ENCODE results near the gene UROC1. TPM values are rescaled to one million over a fixed set of nuclear protein-coding genes. Genes with fewer than 3 reads are reported as not detected.

UROC1 gene
- total RNA-seq, 2 experiments from 2014 or later, result not detected

DNA sequence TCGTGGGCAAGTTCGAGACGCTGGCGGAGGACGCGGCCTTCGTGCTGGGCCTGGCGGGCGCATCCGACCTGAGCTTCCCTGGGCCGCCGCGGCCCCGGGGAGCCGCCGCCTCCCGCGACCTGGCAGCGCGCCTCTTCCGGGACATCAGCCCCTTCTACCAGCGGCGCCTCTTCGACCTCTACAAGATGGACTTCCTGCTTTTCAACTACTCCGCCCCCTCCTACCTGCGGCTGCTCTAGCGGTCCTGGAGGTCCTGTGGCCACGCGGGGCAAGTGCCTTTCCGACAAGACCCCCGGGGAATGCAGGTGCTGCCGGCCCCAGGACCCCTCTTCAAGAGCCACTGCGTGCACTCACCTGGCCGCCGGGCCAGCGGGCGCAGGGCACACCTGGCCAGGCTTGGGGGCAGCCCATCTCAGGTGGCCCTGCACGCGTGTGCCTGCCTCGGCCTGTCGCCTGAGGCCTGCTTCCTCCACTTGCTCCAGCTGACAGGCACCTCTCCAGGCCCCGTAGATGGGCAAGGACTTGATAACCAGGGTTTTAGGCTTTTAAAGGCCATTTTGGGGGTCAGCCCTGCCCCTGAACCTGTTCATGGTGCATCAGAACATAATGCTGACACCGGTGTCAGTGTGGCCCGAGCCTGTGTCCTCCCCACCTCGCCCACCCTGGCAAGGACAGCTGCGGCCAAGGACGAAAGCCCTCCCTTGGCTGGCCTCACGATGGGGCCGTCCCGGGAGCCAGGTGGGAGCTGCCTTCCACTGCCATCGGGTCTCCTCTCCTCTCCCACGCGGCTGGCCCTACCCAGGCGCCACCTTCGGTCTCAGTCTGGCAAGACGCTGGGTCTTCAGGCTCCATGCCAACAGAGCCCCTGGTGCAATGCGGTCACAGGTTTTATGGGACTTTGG lies 25.0 kb upstream of the UROC1 start:
- DNase-seq, result no peak
- H3K4me3 Mint-ChIP-seq, result no peak overlapping the region
- CTCF ChIA-PET, result no interaction called here
- intact Hi-C loops (cut with micrococcal nuclease), result no loop called here
- no peaks in the 10 kb centered on the region for H3K36me3 Mint-ChIP-seq (ENCODE audit: low read depth)
- no peak overlapping the region for H3K27ac Mint-ChIP-seq
- no peaks in the 10 kb centered on the region for H3K9me3 Mint-ChIP-seq
- H3K4me1 Mint-ChIP-seq (ENCODE audit: low read depth), result no peaks in the 10 kb centered on the region
- peaks cover 3% of the 10 kb centered on the region for H3K27me3 Mint-ChIP-seq (ENCODE audit: low read depth)

DNA sequence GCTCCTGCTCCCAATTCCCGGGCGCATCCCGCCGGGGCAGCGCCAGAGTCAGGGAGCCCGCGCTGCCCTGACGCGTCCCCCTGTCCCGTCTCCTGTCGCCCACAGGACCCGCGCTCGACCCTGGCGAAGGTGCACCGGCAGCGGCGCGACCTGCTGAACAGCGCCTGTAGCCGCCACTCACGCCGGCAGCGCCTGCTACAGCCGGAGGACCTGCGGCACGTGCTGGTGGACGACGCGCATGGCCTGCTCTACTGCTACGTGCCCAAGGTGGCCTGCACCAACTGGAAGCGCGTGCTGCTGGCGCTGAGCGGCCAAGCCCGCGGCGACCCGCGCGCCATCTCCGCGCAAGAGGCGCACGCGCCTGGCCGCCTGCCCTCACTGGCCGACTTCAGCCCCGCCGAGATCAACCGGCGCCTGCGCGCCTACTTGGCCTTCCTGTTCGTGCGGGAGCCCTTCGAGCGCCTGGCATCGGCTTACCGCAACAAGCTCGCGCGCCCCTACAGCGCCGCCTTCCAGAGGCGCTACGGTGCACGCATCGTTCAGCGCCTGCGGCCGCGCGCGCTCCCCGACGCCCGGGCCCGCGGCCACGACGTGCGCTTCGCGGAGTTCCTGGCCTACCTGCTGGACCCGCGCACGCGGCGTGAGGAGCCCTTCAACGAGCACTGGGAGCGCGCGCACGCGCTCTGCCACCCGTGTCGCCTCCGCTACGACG lies 24.2 kb upstream of the UROC1 start:
- Mint-ChIP-seq H3K4me1 (ENCODE audit: low read depth) (no peaks in the 10 kb centered on the region), H3K36me3 (ENCODE audit: low read depth) (no peaks in the 10 kb centered on the region), H3K27ac (no peak overlapping the region), H3K4me3 (no peak overlapping the region), H3K9me3 (no peaks in the 10 kb centered on the region), H3K27me3 (ENCODE audit: low read depth) (peaks cover 3% of the 10 kb centered on the region)
- intact Hi-C loops (cut with micrococcal nuclease), result no loop called here
- DNase-seq, result no peak
- CTCF ChIA-PET, result no interaction called here

GRCh38 chr3:126540951-126541627 lies 23.5 kb upstream of the UROC1 start:
- Mint-ChIP-seq H3K36me3 (ENCODE audit: low read depth) (no peaks in the 10 kb centered on the region), H3K9me3 (no peaks in the 10 kb centered on the region), H3K4me3 (no peak overlapping the region), H3K27ac (no peak overlapping the region), H3K4me1 (ENCODE audit: low read depth) (no peaks in the 10 kb centered on the region), H3K27me3 (ENCODE audit: low read depth) (peaks cover 3% of the 10 kb centered on the region)
- CTCF ChIA-PET, result no interaction called here
- no peak for DNase-seq
- intact Hi-C loops (cut with micrococcal nuclease), result no loop called here

DNA sequence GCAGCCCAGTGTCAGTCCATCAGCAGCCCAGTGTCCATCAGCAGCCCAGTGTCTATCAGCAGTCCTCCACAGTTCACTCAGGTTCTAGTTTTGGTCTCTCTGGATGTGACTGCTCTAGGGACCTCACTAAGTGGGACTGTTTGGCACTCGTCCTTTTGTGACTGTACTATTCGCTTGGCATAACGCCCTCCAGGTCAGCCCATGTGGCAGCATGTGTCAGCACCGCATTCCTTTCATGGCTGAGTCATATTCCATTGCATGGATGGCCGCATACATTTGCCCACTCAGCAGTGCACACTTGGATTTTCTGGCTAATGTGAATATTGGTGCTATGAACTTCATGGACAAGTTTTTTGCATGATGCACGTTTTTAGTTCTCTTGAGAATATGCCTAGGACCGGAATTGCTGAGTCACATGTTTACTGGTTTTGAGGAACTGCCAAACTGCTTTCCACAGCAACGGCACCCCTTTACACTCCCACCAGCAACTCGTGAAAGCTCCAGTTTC lies 22.8 kb upstream of the UROC1 start:
- Mint-ChIP-seq H3K27ac (no peak overlapping the region), H3K27me3 (ENCODE audit: low read depth) (peaks cover 4% of the 10 kb centered on the region), H3K36me3 (ENCODE audit: low read depth) (no peaks in the 10 kb centered on the region), H3K4me1 (ENCODE audit: low read depth) (no peaks in the 10 kb centered on the region), H3K4me3 (no peak overlapping the region), H3K9me3 (no peaks in the 10 kb centered on the region)
- CTCF ChIA-PET, result no interaction called here
- no peak for DNase-seq
- intact Hi-C loops (cut with micrococcal nuclease), result no loop called here

DNA sequence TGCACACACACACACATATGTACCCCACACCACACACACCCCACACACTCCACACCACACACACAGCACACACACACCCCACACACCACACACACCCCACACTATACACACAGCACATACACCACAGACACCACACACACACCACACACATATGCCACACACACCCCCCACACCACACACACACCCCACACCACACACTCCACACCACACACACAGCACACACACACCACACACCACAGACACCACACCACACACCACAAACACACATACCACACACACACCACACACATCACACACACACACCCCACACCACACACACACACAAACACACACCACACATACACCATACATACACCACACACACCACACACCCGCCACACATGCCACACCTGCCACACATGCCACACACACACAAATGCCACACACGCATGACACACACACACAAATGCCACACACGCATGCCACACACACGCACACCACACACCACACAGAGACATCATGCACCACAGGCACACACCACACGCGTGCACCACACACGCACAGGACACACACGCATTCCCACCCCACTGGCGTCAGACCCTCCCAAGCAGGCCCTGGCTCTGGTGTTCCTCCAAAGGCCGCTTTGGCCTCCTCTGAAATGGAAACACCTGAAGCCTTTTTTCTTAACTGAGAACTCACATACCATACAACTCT lies 22.1 kb upstream of the UROC1 start:
- Mint-ChIP-seq H3K9me3 (no peaks in the 10 kb centered on the region), H3K4me1 (ENCODE audit: low read depth) (no peaks in the 10 kb centered on the region), H3K27ac (no peak overlapping the region), H3K4me3 (no peak overlapping the region), H3K36me3 (ENCODE audit: low read depth) (no peaks in the 10 kb centered on the region), H3K27me3 (ENCODE audit: low read depth) (peaks cover 4% of the 10 kb centered on the region)
- CTCF ChIA-PET, result no interaction called here
- DNase-seq, result no peak
- intact Hi-C loops (cut with micrococcal nuclease), result no loop called here

DNA sequence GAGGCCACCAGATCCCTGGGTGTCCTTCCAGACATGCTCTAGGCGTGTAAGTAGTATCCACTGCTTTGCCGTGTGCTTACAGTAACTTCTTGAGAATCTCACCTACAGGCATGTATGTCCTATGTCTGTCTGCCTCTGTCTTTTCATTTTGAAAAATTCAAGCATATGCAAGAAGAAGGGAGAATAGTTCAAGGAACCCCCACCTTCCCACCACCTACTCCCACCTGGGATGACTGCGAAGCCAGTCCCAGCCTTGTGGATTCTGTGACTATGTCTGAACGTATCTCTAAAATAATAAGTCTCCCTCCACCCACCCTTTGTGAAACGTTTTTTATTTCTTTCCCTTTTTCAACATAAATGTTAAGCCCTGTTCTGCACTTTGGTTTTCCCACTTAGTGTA lies 21.4 kb upstream of the UROC1 start:
- no peaks in the 10 kb centered on the region for H3K4me1 Mint-ChIP-seq (ENCODE audit: low read depth)
- H3K27ac Mint-ChIP-seq, result no peak overlapping the region
- H3K36me3 Mint-ChIP-seq (ENCODE audit: low read depth), result no peaks in the 10 kb centered on the region
- intact Hi-C loops (cut with micrococcal nuclease), result no loop called here
- H3K9me3 Mint-ChIP-seq, result no peaks in the 10 kb centered on the region
- peaks cover 9% of the 10 kb centered on the region for H3K27me3 Mint-ChIP-seq (ENCODE audit: low read depth)
- no peak for DNase-seq
- no peak overlapping the region for H3K4me3 Mint-ChIP-seq
- CTCF ChIA-PET, result no interaction called here

DNA sequence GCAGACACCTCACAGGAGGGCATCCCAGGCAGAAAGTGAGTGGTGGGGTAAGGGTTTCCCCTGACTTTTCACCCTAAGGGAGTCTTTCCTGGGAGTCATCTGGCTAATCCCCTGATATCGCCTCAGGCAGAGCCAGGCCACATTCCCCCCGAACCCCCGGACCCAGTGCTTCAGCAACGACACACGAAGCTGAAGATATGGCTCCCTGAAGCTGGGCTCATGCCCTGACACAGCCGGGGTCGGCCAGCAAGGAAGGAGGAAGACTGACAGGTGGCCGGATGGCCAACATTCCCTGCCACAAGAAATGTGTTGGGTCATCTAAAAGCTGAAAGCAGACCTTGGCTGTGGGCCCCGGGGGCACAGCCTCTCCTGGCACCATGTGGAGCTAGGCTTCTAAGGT lies 20.7 kb upstream of the UROC1 start:
- H3K4me1 Mint-ChIP-seq (ENCODE audit: low read depth), result no peaks in the 10 kb centered on the region
- H3K4me3 Mint-ChIP-seq, result no peak overlapping the region
- no peaks in the 10 kb centered on the region for H3K9me3 Mint-ChIP-seq
- no peak for DNase-seq
- H3K27me3 Mint-ChIP-seq (ENCODE audit: low read depth), result peaks cover 13% of the 10 kb centered on the region
- intact Hi-C loops (cut with micrococcal nuclease), result no loop called here
- CTCF ChIA-PET, result no interaction called here
- no peak overlapping the region for H3K27ac Mint-ChIP-seq
- no peaks in the 10 kb centered on the region for H3K36me3 Mint-ChIP-seq (ENCODE audit: low read depth)

GRCh38 chr3:126537730-126538281 lies 20.2 kb upstream of the UROC1 start:
- Mint-ChIP-seq H3K9me3 (no peaks in the 10 kb centered on the region), H3K27me3 (ENCODE audit: low read depth) (peaks cover 13% of the 10 kb centered on the region), H3K27ac (no peak overlapping the region), H3K4me3 (no peak overlapping the region), H3K36me3 (ENCODE audit: low read depth) (no peaks in the 10 kb centered on the region), H3K4me1 (ENCODE audit: low read depth) (no peaks in the 10 kb centered on the region)
- CTCF ChIA-PET, result interaction anchor here (1.3 kb wide), 1 partner anchor 15 kb away, joined by 6 read pairs; no protein-coding TSS in a partner anchor
- intact Hi-C loops (cut with micrococcal nuclease), result no loop called here
- no peak for DNase-seq

DNA sequence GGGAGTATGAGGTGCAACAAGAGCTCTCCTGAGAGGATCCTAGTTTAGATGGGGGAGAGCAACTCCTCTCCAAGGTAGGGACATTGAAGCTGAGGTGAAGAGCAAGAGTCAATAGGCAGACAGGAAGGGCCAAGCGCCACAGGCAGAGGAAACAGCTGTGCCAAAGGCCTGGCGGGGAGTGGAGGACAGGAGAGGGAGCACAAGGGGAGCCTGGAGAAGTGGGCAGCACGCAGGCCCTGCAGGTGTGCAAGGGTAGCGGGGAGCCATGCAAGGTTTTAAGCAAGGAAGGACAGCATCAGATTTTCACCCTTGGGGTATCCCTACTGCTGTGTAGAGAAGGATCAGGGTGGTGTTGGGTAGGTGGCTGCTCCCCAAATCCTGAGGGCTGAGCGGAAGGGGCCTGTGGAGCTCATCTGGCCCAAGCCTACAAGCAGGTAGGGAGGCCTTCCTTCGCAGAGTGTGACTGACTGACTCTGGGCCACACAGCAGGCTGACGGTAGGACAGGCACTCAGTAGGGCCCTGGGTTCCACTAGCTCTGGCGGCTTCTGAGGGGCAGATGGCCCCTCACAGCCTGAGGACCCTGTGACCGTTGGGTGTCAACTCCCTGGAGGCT lies 19.6 kb upstream of the UROC1 start:
- CTCF ChIA-PET, result interaction anchor here (1.3 kb wide), 1 partner anchor 15 kb away, joined by 6 read pairs; no protein-coding TSS in a partner anchor
- Mint-ChIP-seq H3K9me3 (no peaks in the 10 kb centered on the region), H3K36me3 (ENCODE audit: low read depth) (no peaks in the 10 kb centered on the region), H3K4me3 (no peak overlapping the region), H3K4me1 (ENCODE audit: low read depth) (no peaks in the 10 kb centered on the region), H3K27me3 (ENCODE audit: low read depth) (peaks cover 13% of the 10 kb centered on the region), H3K27ac (no peak overlapping the region)
- no peak for DNase-seq
- intact Hi-C loops (cut with micrococcal nuclease), result no loop called here

- CTCF ChIA-PET, result no interaction called here
- H3K4me1 Mint-ChIP-seq (ENCODE audit: low read depth), result no peaks in the 10 kb centered on the region
- no peaks in the 10 kb centered on the region for H3K36me3 Mint-ChIP-seq (ENCODE audit: low read depth)
- H3K27ac Mint-ChIP-seq, result no peak overlapping the region
- intact Hi-C loops (cut with micrococcal nuclease), result no loop called here
- no peak overlapping the region for H3K4me3 Mint-ChIP-seq
- DNase-seq, result no peak
- peaks cover 13% of the 10 kb centered on the region for H3K27me3 Mint-ChIP-seq (ENCODE audit: low read depth)
- H3K9me3 Mint-ChIP-seq, result no peaks in the 10 kb centered on the region
Observed at GRCh38 chr3:126536126-126536525, 18.6 kb upstream of the UROC1 start.

- DNase-seq, result no peak
- H3K4me3 Mint-ChIP-seq, result no peak overlapping the region
- H3K27me3 Mint-ChIP-seq (ENCODE audit: low read depth), result peaks cover 13% of the 10 kb centered on the region
- H3K36me3 Mint-ChIP-seq (ENCODE audit: low read depth), result no peaks in the 10 kb centered on the region
- no peak overlapping the region for H3K27ac Mint-ChIP-seq
- intact Hi-C loops (cut with micrococcal nuclease), result no loop called here
- CTCF ChIA-PET, result no interaction called here
- H3K9me3 Mint-ChIP-seq, result no peaks in the 10 kb centered on the region
- H3K4me1 Mint-ChIP-seq (ENCODE audit: low read depth), result no peaks in the 10 kb centered on the region
Observed at GRCh38 chr3:126535636-126536035, 18.1 kb upstream of the UROC1 start.

Measured in activated naive CD4-positive, alpha-beta T cell treated with anti-CD3 and anti-CD28 coated beads for 36 hours (primary cell).